ENCODE measurements around the gene PSMD1.

PSMD1 gene

DNA sequence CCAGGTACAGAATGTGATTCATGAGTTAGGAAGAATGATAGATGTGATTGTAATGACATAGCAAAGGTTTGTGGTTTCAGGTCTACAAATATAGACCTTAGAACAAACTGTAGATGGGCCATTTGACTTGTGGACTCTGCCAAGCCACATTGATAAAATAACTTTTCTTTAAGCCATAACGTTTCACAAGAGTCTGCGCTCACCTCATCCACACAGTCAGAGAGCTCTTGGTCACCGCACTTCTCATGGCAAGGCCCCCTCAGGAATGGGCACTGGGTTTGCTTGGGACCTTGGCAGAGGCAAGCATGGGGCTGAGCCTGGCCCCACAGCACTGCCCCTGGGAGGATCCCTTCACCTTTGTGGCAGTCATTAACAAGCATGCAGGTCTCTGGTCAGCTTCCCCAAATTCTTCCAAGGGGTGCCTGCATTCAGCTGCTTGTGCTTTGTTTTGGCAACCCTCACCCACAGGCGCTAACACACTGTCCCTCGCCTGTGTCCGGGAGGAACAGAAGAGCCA is 155.7 kb downstream of the PSMD1 start:
- no peak for DNase-seq

DNA sequence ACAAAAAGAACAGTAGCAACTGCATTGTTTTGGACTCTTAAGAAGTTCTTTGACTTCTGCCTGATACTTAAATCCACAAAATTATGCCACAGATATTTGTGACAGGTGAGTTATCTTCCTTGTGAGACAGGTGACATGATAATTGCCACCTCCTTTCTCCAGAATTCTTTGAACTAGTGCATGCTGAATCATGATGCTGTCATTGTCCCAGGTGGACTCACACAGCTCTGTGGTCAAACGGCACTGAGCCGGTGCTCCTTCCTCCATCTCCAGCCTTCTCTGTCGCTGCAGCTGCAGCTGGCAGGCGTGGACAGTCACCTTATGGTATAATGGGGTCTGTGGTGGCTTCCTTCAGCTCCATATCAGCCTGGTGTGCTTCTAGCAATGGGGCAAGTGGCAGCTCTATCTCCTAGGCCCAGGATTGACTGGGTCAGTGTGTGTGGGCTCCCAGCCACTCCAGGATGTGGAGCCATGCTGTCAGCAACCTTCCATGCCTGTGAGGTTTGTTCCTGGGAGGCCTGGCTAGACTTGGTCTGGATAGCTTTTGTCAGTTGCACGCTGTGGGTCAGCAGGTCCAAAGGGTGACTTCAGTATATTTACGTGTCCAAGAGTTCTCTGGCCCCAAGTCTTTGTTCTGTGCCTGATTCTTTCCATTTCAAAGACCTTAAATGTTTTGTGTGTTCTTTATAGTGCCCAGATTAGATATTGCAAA is 157.4 kb downstream of the PSMD1 start:
- DNase-seq = no peak

DNA sequence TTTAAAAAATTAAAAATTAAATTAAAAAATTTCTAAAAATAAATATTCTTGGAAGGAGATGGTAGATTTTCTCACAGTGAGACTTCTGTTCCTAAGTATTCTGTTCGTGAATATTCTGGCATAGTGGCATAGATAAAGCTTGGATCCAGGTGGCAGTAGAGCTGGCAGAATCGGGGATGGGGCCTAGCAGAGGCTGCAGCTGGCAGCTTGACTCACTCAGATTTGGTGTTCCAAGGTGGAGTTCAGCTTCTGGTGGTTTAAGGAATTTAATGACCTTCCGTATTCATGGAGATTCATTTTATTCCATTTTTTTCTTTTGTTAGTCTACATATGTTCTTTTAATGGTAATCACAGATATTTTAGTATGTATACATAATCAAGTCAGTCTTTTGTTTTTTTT is 161.7 kb downstream of the PSMD1 start:
- no peak for DNase-seq

DNA sequence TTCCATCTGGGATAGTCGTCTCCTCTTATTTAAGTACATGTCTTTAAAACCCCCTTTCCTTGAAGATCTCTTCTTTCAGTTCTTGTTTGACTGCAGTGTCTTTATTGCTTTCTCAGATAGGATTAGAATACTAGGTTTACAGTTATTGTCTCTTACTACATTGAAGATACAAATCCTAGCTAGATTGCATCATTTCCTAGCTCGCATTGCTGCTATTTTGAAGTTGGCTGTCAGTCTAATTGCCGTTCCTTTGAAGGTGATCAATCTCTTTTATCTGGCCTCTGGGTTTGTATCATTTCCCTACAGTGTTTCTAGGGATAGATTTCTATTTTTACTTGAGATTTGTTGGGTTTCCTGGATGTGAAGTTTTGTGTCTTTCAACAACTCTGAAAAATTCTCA is 162.6 kb downstream of the PSMD1 start:
- DNase-seq = no peak

DNA sequence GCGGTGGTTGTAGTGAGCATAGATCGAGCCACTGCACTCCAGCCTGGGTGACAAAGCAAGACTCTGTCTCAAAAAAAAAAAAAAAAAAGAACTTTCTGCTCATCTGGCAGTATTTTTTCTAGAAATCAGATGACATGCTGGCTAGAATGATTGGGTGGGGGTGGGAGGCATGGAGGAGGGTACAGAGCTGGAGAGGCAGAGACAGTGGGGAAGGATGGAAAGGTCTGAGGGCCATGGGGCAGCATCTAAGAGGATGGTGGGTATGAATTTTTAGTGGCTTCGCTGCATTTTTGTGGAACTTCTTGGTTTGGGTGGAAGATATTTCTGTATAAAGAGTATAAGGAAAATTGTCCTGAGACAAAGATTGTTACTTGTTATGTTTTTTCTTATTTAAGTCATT is 165.1 kb downstream of the PSMD1 start:
- no peak for DNase-seq
